GM10266 (cell line): ENCODE data around the gene SOX6.

Experiments
- DNase-seq: peaks from one replicate; pipeline ENCODE4 v3.0.0; 2012; ENCODE audit errors: extremely low spot score
- CTCF ChIP-seq: IDR thresholded peaks from 2 replicates; pipeline ENCODE4 v1.5.1; 2012; ENCODE audit warnings: mild to moderate bottlenecking, low read depth; ENCODE audit not compliant: control insufficient read depth, insufficient read depth; ENCODE audit errors: missing control alignments

The SOX6 gene

GRCh38 chr11:15985860-15986139 is 370.5 kb downstream of the SOX6 start:
- no peak for TF ChIP-seq CTCF

DNA sequence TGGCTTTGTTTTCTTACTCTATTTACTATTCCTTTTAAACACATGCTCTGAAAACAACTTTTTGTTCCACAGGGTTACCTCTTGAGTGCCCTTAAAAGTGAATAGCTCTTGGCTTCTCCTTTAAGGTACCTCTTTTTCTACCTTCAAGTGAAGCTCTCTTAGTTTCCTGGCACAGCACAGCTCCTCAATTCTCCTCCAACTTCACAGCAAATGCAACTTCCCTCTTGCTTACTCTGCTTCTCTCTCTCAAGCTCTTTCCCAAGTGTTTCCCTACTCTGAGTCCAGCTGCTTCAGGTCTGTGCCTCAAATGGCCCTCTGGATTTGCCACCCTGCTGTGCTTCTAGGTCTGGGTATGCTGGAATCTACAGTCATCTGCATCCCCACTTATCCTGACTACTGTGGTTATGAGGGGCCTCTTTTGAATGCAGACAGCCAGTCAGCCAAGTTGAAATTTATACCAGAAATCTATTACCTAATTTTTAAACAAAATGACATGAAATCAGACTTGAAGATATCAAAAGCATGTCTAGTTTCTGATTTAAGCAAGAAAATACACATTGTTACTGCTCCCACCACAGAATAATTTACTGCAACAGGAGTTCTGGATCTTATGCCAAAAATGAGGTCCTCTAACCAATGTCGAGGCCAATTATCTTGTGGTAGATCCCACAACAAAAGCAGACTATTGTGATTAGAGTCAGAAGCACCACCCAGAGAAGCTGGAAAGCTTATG is 371.1 kb downstream of the SOX6 start:
- no peak for TF ChIP-seq CTCF
- no peak for DNase-seq

More at GRCh38 chr11:15985860-15986139, 370.5 kb downstream of the SOX6 start:
- DNase-seq, result no peak

GRCh38 chr11:15981292-15981691 is 375.1 kb downstream of the SOX6 start:
- no peak for DNase-seq
- no peak for TF ChIP-seq CTCF

GRCh38 chr11:15977116-15977515 is 379.2 kb downstream of the SOX6 start:
- no peak for TF ChIP-seq CTCF
- no peak for DNase-seq

- no peak for DNase-seq
- TF ChIP-seq CTCF, result no peak
Measured at GRCh38 chr11:15976433-15977045, 379.8 kb downstream of the SOX6 start.

GRCh38 chr11:15975742-15976141 is 380.6 kb downstream of the SOX6 start:
- DNase-seq, result no peak
- no peak for TF ChIP-seq CTCF

- no peak for DNase-seq
- no peak for TF ChIP-seq CTCF
Measured at GRCh38 chr11:15972838-15973237, 383.5 kb downstream of the SOX6 start.
